Measurements from ENCODE around the gene FAM193A.

The FAM193A gene

DNA sequence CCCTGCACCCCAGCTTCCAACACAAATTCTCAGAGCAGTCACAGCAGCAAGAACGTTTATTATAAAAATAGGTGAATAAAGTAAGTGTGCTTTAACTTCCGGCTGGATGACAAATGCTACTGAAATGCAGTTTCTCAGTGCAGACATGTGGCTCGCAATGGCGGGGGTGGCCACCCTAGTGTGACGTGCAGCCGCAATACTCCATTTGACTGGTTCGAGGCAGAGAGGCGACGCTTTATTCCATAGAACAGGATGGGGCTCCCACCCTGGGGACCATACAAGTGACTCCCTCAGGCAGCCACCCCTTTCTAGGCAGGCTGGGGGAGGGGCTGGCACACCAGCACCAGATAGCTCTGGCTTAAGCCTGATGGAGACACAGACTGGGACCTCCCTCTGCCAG lies 205.2 kb downstream of the FAM193A start:
- Histone ChIP-seq H3K4me1 (peaks cover 46% of the 10 kb centered on the region), H3K4me2 (peak overlapping the region; percentile 61), H3K9me3 (peaks cover 6% of the 10 kb centered on the region), H3K9ac (peak overlapping the region; percentile 35; the same call in 1 of the 2 replicates), H3K36me3 (peaks cover 78% of the 10 kb centered on the region), H3K27ac (peak overlapping the region; percentile 42; the same call in 1 of the 2 replicates), H4K20me1 (peaks cover 52% of the 10 kb centered on the region), H3K27me3 (no peaks in the 10 kb centered on the region), H3K4me3 (no peak overlapping the region)
- no peak for TF ChIP-seq Cebpa-rat (IDR thresholded peaks at IDR 0.05)

DNA sequence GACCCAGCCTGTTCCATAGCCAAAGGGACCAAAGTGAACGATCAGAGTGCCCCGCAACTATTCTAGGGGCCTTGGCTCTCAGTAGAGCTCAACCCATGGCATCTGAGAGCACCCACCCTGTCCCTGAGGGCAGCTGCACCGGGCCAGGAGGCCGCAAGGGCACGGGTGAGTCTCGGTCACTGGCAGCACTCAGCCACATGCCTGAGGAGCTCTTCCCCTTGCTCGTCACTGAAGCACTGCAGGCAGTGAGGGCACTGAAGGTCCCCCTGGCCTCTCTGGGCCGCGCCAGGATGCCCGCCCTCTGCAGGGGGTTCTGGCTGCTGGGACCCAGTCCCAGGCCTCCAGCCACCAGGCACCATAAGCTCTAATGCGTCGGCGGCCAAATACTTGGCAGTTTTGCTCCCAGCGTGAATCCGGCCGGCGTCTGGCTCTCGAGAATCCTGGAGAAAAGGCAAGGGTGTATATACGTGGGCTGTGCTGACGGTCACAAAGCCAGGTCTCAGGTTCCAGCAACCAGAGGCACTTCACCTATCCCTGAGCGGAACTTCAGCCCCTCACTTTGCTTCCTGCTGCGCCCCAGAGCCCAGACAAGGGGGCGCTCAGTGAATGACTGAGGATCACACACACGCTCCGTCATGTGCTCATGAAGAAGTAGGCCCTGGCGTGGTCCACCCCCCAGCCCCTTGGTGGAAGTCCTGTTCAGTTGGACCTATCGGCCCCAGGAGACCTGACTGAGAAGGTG lies 205.8 kb downstream of the FAM193A start:
- no peaks in the 10 kb centered on the region for H3K27me3 ChIP-seq
- no peaks in the 10 kb centered on the region for H3K9me3 ChIP-seq
- H3K9ac ChIP-seq = peak overlapping the region; percentile 35; the same call in 1 of the 2 replicates
- H4K20me1 ChIP-seq = peaks cover 58% of the 10 kb centered on the region
- no peak for TF ChIP-seq Cebpa-rat (IDR thresholded peaks at IDR 0.05)
- peak overlapping the region; percentile 42 for H3K27ac ChIP-seq
- no peak overlapping the region for H3K4me3 ChIP-seq
- peak overlapping the region; percentile 61 for H3K4me2 ChIP-seq
- H3K36me3 ChIP-seq = peaks cover 84% of the 10 kb centered on the region
- peaks cover 52% of the 10 kb centered on the region for H3K4me1 ChIP-seq

DNA sequence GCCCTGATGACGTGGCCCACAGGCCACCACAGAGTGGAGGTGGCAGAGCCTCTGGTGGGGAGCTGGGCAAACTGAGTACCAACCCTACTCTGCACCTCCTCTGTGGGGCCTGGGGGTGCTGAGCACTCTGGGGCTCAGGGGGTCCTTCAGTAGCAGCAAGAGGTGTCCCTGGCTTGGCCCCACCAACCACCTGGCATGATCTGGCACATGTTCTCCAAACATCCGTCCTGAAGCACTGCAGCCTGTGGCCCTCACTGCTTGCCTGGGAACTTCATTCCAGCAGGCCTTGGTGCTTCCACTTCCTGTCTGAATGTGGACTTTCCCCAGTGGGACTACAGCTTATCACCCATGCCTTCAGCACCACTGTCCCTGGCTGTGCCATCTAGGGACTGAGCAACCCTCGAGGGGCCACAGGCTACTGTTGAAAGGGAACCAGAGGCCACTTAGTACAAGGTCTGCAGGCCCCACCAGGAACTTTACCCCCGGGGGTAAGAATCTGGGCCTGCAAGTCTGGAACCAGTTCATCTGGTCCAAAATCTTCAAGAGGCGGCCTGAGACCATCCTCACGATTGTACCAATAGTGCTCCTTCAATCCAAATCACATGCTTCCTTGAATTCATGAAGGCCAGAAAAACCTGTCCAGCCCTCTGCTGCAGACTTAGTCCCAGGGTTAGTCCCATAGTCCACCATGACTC lies 206.5 kb downstream of the FAM193A start:
- H4K20me1 ChIP-seq = peaks cover 65% of the 10 kb centered on the region
- no peaks in the 10 kb centered on the region for H3K9me3 ChIP-seq
- no peak for TF ChIP-seq Cebpa-rat (IDR thresholded peaks at IDR 0.05)
- H3K9ac ChIP-seq = no peak overlapping the region
- H3K4me3 ChIP-seq = no peak overlapping the region
- H3K27me3 ChIP-seq = no peaks in the 10 kb centered on the region
- peaks cover 59% of the 10 kb centered on the region for H3K4me1 ChIP-seq
- H3K36me3 ChIP-seq = peaks cover 89% of the 10 kb centered on the region
- 0 out of 2 replicates have a peak overlapping the region, but pooled peaks have one; percentile 2 for H3K4me2 ChIP-seq
- peak overlapping the region; percentile 42 for H3K27ac ChIP-seq

DNA sequence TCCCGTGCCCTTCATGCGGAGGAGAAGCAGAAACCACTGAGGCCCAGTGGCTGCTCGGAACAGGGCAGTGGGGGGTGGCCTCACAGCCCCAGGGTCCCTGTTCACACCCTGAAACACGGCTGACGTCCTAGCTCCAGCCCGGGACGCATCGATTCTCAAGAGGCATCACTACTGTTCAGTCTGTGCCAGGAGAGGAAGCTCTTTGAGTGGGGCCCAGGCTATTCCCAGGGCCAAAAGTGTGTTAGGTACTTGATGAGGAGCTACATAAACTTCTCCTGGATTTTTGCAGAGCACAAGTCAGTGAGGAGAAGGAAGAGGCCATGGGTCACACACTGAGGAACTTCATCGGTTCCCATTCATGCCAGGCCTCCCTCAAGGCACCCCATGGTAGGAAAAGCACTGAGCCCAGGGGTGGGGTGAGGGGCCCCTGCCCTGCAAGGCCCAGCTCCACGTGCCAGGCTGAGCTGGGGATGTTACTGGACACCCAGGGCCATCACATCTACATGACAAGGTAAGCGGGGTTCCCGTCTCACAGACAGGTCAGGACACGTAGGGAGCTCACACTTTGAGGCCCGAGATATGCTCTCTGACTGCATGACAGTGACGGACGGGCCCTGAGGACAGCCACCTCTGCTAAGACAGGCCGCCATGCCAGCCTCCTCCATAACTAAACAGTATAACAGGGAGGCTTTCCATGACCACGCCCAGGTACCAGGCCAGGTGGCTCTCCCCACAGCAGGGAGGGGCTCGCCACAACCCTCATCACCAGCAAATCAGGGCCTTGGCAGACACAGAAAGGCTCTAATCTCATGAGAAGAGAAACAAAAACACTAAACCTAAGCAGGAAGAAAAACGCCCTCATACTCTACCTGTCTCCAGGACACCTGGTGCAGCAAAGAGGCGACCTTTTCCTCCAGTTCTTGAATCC lies 207.3 kb downstream of the FAM193A start:
- H3K9me3 ChIP-seq = no peaks in the 10 kb centered on the region
- no peak for TF ChIP-seq Cebpa-rat (IDR thresholded peaks at IDR 0.05)
- no peak overlapping the region for H3K4me3 ChIP-seq
- peaks cover 73% of the 10 kb centered on the region for H4K20me1 ChIP-seq
- 0 out of 2 replicates have a peak overlapping the region, but pooled peaks have one; percentile 2 for H3K4me2 ChIP-seq
- H3K4me1 ChIP-seq = peaks cover 67% of the 10 kb centered on the region
- peaks cover 81% of the 10 kb centered on the region for H3K36me3 ChIP-seq
- H3K9ac ChIP-seq = no peak overlapping the region
- no peaks in the 10 kb centered on the region for H3K27me3 ChIP-seq
- 0 out of 2 replicates have a peak overlapping the region, but pooled peaks have one; percentile 42 for H3K27ac ChIP-seq

DNA sequence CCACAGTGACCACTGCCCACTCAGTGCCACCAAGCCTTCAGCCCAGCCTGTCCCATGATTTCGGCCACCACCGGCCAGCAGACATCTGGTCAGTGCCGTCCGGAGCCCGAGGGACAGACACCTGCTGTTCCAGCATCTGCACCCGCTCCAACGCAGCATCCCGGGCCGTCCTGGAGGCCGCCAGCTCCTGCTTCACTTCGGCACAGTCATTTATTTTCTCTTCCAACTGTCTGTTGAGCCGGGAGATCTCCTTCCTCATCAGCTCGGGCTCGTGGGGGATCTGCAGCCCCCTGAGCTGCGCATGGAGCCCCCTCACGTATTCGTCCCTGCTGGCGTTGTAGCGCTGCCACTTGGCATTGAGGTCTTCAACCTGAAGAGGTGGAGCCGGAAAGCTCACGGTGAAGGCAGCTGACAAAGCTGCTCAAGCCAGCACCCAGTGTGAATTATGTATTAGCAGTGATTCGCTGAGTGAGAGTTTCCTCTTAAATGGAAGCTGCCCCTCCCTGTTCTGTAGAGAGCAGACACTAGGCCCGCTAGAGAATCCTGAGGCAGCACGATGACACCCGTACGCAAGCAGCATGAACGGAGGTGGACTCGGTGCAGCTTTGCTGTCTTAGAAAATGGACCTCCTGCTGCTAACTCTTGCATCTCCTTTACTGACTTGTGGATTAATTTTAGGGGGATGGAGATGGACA lies 208.3 kb downstream of the FAM193A start:
- Histone ChIP-seq H3K9ac (no peak overlapping the region), H3K4me2 (no peak overlapping the region), H3K36me3 (peaks cover 80% of the 10 kb centered on the region), H3K27me3 (no peaks in the 10 kb centered on the region), H3K4me1 (peaks cover 77% of the 10 kb centered on the region), H3K9me3 (no peaks in the 10 kb centered on the region), H3K27ac (no peak overlapping the region), H3K4me3 (no peak overlapping the region), H4K20me1 (peaks cover 83% of the 10 kb centered on the region)
- no peak for TF ChIP-seq Cebpa-rat (IDR thresholded peaks at IDR 0.05)

DNA sequence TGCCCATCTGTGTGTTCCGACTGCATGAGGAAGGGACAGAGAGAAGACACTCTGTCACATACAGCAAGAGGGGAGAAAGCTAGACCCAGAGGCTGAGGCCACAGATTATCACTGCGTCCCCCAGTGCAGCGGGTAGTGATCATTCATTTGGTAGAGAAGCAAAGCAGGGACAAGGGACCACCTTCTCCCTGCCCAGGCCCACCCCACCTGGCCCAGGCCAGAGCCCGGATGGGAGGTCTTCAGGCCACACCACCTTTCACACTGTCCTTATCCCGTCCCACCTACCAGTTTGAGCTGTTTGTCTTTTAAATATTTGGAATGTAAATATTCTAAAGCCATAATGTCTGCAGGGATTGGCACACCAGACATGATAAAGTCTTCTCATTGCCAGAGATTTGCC lies 209.1 kb downstream of the FAM193A start:
- H3K9ac ChIP-seq = no peak overlapping the region
- peak overlapping the region; percentile 88 for H3K4me2 ChIP-seq
- H3K4me1 ChIP-seq = peaks cover 82% of the 10 kb centered on the region
- no peaks in the 10 kb centered on the region for H3K9me3 ChIP-seq
- peaks cover 90% of the 10 kb centered on the region for H4K20me1 ChIP-seq
- H3K36me3 ChIP-seq = peaks cover 81% of the 10 kb centered on the region
- H3K4me3 ChIP-seq = no peak overlapping the region
- H3K27ac ChIP-seq = no peak overlapping the region
- TF ChIP-seq Cebpa-rat (IDR thresholded peaks at IDR 0.05) = no peak
- no peaks in the 10 kb centered on the region for H3K27me3 ChIP-seq

DNA sequence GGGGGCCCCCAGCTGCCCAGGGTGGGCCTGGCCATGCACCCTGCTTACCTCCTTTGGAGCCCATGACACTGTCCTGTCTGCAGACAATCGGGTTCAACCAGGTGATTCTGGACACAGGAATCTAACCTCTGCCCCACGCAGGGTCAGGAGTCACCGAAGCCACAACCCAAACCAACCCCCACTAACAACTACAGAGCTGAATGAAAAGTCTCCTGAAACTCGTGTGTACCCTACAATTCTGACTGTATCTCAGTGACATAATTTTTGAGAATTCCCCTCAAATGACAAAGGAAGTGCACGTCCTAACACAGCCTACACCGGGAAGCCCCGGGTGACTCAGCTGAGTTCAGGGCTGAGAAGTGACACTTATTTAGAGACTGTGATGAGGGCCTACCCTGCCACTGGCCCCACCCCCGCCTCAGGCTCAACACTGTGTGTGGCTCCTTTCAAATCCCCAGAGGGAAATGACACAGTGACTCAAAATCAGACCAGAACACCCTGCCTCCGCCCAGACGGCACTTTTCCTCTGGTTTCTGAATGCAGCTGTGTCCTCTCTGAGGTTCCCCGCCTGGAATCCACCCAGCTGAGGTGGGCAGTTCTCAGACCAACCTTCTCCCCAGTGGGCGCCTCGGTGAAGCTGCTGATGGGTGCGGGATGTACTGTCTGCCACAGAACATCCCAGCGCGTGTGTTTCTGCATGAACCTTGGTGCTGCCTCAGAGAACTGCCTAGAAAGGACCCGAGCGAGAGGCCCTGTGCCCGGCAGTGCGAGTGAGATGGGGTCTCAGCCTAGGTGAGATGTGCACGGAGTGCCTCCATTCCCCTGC lies 209.7 kb downstream of the FAM193A start:
- Histone ChIP-seq H3K9ac (peak overlapping the region; percentile 51; the same call in 1 of the 2 replicates), H3K36me3 (peaks cover 83% of the 10 kb centered on the region), H3K4me2 (peak overlapping the region; percentile 88), H3K27me3 (no peaks in the 10 kb centered on the region), H3K4me3 (peak overlapping the region; percentile 32), H3K4me1 (peaks cover 86% of the 10 kb centered on the region), H4K20me1 (peaks cover 97% of the 10 kb centered on the region), H3K27ac (peak overlapping the region; percentile 52; the same call in 1 of the 2 replicates), H3K9me3 (no peaks in the 10 kb centered on the region)
- no peak for TF ChIP-seq Cebpa-rat (IDR thresholded peaks at IDR 0.05)

All from BLaER1 (cell line).